Esophagus muscularis mucosa (tissue), 4 donors: ENCODE data around the gene NCAN. TPM values are rescaled to one million over a fixed set of nuclear protein-coding genes. Genes with fewer than 3 reads are reported as not detected.
A peak's percentile ranks its signal among the peaks of the same experiment; 100 is the strongest.

ENCODE experiments used
- DNase-seq: peaks from one replicate; pipeline ENCODE4 v3.0.0-alpha.2; 2017; ENCODE audit errors: extremely low spot score
- H3K27ac ChIP-seq, 4 donors: fragments of 200-600 bp; sonication (generic); replicated peaks in 1 of 4; 1 replicate in 3 of 4; 2 replicates in 1 of 4; pipeline ENCODE4 v1.5.1; 2016 to 2019; ENCODE audit warnings: mild to moderate bottlenecking in 1 of 4
- H3K27me3 ChIP-seq, 4 donors: fragments of 200-600 bp; sonication (generic); one replicate each; pipeline versions ENCODE4 v1.5.1 to v1.6.0; 2016 to 2019
- H3K36me3 ChIP-seq, 4 donors: fragments of 200-600 bp; sonication (generic); one replicate each; pipeline ENCODE4 v1.5.1; 2016 to 2019
- H3K4me1 ChIP-seq, 4 donors: fragments of 200-600 bp; sonication (generic); one replicate each; pipeline ENCODE4 v1.5.1; 2016 to 2019
- H3K4me3 ChIP-seq, 4 donors: fragments of 200-600 bp; sonication (generic); 1 replicate in 2 of 4; 2 replicates in 2 of 4; pipeline ENCODE4 v1.5.1; 2016 to 2019; ENCODE audit warnings: mild to moderate bottlenecking in 4 of 4, moderate library complexity in 1 of 4
- H3K9me3 ChIP-seq, 4 donors: fragments of 200-600 bp; sonication (generic); 1 replicate in 3 of 4; 2 replicates in 1 of 4; pipeline ENCODE4 v1.5.1; 2016 to 2019
- CTCF ChIP-seq, 3 experiments: fragments of 200-600 bp in 2 of 3; fragments of 450-650 bp in 1 of 3; sonication (generic) in 2 of 3; IDR thresholded peaks; one replicate each; pipeline ENCODE4 v1.5.1; 2017 to 2019; ENCODE audit warnings: antibody characterized with exemption in 3 of 3, mild to moderate bottlenecking in 2 of 3, moderate library complexity in 1 of 3
- EP300 ChIP-seq: sonication (generic); formaldehyde crosslinking; IDR thresholded peaks from one replicate; pipeline ENCODE4 v1.6.1; 2017; ENCODE audit warnings: antibody characterized with exemption
- POLR2A ChIP-seq: fragments of 450-650 bp; IDR thresholded peaks from one replicate; pipeline ENCODE4 v1.6.1; 2017; ENCODE audit warnings: antibody characterized with exemption, moderate library complexity, mild to moderate bottlenecking, low read depth
- POLR2AphosphoS5 ChIP-seq, 2 donors: sonication (generic); formaldehyde crosslinking; IDR thresholded peaks; one replicate each; pipeline ENCODE4 v1.6.1; 2017; ENCODE audit warnings: antibody characterized with exemption in 2 of 2
- WGBS: methylation state at CpG from one replicate; pipeline ENCODE4 v1.1.5; 2018; 5-methylcytosine and 5-hydroxymethylcytosine counted together
- intact Hi-C: fragments of 100-400 bp; cut with DNase I; formaldehyde crosslinking; loops from one replicate; pipeline ENCODE4 v1.15.1; 2023
- total RNA-seq, 4 donors: library from RNA; depleted of rRNA; stranded (reverse); fragments of >200 nt; gene quantifications; one replicate each; pipeline versions ENCODE4 v1.1.0 to v1.2.1, GENCODE V29; 2016

Gene NCAN
- total RNA-seq, 4 donors from 2014 or later, result 0.17 TPM; not detected in 3

- H3K27ac ChIP-seq, result no peak overlapping the region
- intact Hi-C loops, result loop anchor here (2.0 kb wide), 1 partner anchor 30 kb away; no protein-coding TSS in a partner anchor
- peaks cover 5 to 65% (median 45%) of the 10 kb centered on the region in 4 donors for H3K36me3 ChIP-seq
- H3K27me3 ChIP-seq, result no peaks in the 10 kb centered on the region
- H3K9me3 ChIP-seq, result peaks cover 0 to 4% (median 0%) of the 10 kb centered on the region in 4 donors
- DNase-seq, result no peak
- 89% methylated on average over 6 of the region's 8 CpGs for WGBS
- peaks cover 0 to 7% (median 3%) of the 10 kb centered on the region in 4 donors for H3K4me1 ChIP-seq
- TF ChIP-seq POLR2A (no peak), POLR2AphosphoS5 (IDR thresholded peaks at IDR 0.05) (no peak), CTCF (IDR thresholded peaks at IDR 0.05) (no peak), EP300 (no peak)
- H3K4me3 ChIP-seq, result no peak overlapping the region
These were observed 34.8 kb upstream of the NCAN start for GRCh38 chr19:19176950-19177349.

- peaks cover 0 to 4% (median 1%) of the 10 kb centered on the region in 4 donors for H3K4me1 ChIP-seq
- TF ChIP-seq EP300 (no peak), CTCF (IDR thresholded peaks at IDR 0.05) (no peak), POLR2A (no peak), POLR2AphosphoS5 (IDR thresholded peaks at IDR 0.05) (no peak)
- 91% methylated on average over 15 of the region's 17 CpGs for WGBS
- peaks cover 5 to 83% (median 59%) of the 10 kb centered on the region in 4 donors for H3K36me3 ChIP-seq
- no peaks in the 10 kb centered on the region for H3K27me3 ChIP-seq
- no peak overlapping the region for H3K4me3 ChIP-seq
- H3K27ac ChIP-seq, result no peak overlapping the region
- H3K9me3 ChIP-seq, result peaks cover 0 to 4% (median 0%) of the 10 kb centered on the region in 4 donors
- intact Hi-C loops, result no loop called here
- no peak for DNase-seq
These were observed 32.0 kb upstream of the NCAN start for GRCh38 chr19:19179548-19180441.

- Histone ChIP-seq H3K4me1 (no peaks in the 10 kb centered on the region), H3K9me3 (peaks cover 0 to 4% (median 0%) of the 10 kb centered on the region in 4 donors), H3K27ac (no peak overlapping the region), H3K36me3 (peaks cover 5 to 85% (median 66%) of the 10 kb centered on the region in 4 donors), H3K27me3 (no peaks in the 10 kb centered on the region), H3K4me3 (no peak overlapping the region)
- WGBS, result 88% methylated on average over 9 of the region's 9 CpGs
- intact Hi-C loops, result no loop called here
- no peak for DNase-seq
- TF ChIP-seq CTCF (IDR thresholded peaks at IDR 0.05) (no peak), POLR2A (no peak), POLR2AphosphoS5 (IDR thresholded peaks at IDR 0.05) (no peak), EP300 (no peak)
These were observed 30.2 kb upstream of the NCAN start for GRCh38 chr19:19181488-19181998.

GRCh38 chr19:19185853-19186740 lies 25.7 kb upstream of the NCAN start:
- Histone ChIP-seq H3K9me3 (no peaks in the 10 kb centered on the region), H3K36me3 (peaks cover 0 to 51% (median 40%) of the 10 kb centered on the region in 4 donors), H3K27ac (no peak overlapping the region), H3K27me3 (no peaks in the 10 kb centered on the region), H3K4me3 (no peak overlapping the region), H3K4me1 (peaks cover 21 to 30% (median 27%) of the 10 kb centered on the region in 4 donors)
- TF ChIP-seq POLR2A, result no peak
- TF ChIP-seq CTCF (IDR thresholded peaks at IDR 0.05), result peak in 1 of 3 experiments; percentile 51
- no peak for TF ChIP-seq POLR2AphosphoS5 (IDR thresholded peaks at IDR 0.05)
- WGBS, result 69% methylated on average over 9 of the region's 9 CpGs
- intact Hi-C loops, result no loop called here
- DNase-seq, result no peak
